ENCODE data around the gene RETREG3.

The RETREG3 gene, protein sequence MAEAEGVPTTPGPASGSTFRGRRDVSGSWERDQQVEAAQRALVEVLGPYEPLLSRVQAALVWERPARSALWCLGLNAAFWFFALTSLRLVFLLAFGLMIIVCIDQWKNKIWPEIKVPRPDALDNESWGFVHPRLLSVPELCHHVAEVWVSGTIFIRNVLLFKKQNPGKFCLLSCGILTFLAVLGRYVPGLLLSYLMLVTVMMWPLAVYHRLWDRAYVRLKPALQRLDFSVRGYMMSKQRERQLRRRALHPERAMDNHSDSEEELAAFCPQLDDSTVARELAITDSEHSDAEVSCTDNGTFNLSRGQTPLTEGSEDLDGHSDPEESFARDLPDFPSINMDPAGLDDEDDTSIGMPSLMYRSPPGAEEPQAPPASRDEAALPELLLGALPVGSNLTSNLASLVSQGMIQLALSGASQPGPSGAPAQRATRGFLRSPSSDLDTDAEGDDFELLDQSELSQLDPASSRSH

GRCh38 chr17:42609182-42609813 lies at the start of gene RETREG3, which contains the start of gene TUBG1:
Gene RETREG3, minus strand, starts transcription at chr17:42609374. Its CDS starts 50 bp downstream, at chr17:42609324.
Gene TUBG1, plus strand, starts transcription at chr17:42609683. Its CDS starts 55 bp downstream, at chr17:42609738.
- TF ChIP-seq GATA1 (IDR thresholded peaks at IDR 0.05; ENCODE audit: low read depth, low read length): no peak
- TF ChIP-seq POLR2A (IDR thresholded peaks at IDR 0.05; ENCODE audit: low read length): peak; percentile 100
- DNase-seq: peak; percentile 99 to 100

DNA sequence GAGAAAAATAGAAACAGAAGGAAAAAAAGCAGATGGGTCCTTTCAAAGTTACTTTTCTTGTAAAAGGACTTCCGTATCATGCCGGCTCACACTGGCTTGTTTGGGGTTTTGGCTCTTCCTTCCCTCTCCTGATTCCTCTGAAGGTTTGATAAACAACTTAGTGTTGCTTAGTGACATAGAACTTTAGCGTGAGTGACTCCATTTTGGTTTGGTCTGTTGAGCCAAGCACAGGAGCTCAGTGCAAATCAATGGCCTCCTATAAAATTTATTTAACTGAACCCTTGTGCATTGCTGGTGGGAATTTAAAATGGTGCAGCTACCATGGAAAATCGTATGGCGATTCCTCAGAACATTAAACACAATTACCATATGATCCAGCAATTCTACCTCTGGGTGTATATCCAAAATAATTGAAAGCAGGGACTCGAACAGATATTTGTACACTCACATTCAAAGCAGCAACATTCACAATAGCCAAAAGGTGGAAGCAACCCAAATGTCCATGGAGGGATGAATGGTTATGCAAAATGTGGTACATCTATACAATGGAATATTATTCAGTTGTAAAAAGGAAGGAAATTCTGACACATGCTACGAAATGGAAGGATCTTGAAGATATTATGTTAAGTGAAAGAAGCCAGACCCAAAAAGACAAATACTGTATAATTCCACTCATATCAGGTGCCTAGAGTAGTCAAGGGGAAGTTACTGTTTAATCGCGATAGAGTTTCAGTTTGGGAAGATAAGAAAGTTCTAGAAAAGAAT lies 48.8 kb upstream of the RETREG3 start:
- TF ChIP-seq POLR2A (IDR thresholded peaks at IDR 0.05; ENCODE audit: low read length): no peak
- DNase-seq: no peak

- no peak for TF ChIP-seq GATA1 (IDR thresholded peaks at IDR 0.05; ENCODE audit: low read depth, low read length)
- TF ChIP-seq POLR2A (IDR thresholded peaks at IDR 0.05; ENCODE audit: low read length): no peak
- DNase-seq: no peak
Observed at GRCh38 chr17:42655528-42655927, 46.4 kb upstream of the RETREG3 start.

DNA sequence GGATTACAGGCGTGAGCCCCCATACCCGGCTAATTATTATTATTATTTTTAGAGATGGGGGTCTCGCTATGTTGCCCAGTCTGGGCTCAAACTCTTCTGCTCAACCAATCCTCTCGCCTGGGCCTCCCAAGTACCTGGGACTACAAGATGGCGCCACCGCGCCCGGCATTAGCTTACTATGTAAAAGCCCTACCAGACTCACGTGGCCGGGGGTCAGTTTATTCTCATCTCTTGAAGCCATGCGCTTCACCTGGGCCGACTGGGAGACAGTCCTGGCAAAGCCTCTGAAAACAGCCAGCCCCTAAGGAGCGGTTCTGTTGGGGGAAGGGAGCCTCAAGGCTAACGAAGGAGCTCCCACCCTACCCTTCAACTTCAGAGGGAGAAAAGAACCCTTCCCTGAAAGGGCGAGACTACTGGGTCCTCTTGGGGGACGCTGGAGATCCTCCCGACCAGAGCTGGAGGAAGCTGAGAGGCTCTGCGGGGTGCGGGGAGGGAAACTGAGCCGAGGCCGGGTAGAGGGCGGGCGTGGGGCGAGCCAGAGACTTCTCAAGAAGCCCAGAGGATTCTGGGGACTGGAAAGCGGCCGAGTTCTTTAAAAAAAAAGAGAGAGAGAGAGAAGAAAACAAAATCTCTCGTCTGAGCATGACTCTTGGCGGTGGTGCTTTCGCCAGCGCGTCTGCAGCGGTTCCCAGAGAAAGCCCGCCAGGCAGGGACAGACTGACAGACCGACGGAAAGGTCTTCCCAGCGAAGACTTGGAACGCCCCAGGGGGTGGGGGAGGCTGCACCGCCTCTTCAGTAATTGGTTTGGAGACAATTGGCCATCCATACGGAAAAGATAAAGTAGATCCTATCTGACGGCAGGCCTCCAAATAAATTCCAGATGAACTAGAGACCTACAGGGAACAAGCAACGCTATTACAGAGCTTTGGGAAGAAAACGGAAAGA lies 44.3 kb upstream of the RETREG3 start:
- peak; percentile 45 to 52 for DNase-seq
- TF ChIP-seq GATA1 (IDR thresholded peaks at IDR 0.05; ENCODE audit: low read depth, low read length): no peak
- no peak for TF ChIP-seq POLR2A (IDR thresholded peaks at IDR 0.05; ENCODE audit: low read length)

DNA sequence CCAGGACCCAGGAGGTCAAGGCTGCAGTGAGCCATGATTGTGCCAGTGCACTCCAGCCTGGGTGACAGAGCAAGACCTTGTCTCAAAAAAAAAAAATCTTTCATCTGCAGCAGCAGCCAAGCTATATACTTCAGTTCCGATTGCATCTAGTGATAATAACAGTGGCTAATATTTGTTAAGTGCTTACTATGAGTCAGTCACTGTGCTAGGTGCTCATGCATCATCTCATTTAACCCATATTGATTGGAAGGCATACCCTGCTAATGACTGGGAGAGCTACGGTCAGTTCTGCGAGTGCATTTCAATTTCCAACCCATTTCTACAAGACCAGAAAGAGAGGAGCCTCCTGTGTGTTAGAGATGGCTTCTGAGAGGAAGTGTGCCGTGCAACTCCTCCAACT lies 42.2 kb upstream of the RETREG3 start:
- DNase-seq: no peak
- TF ChIP-seq GATA1 (IDR thresholded peaks at IDR 0.05; ENCODE audit: low read depth, low read length): no peak
- TF ChIP-seq POLR2A (IDR thresholded peaks at IDR 0.05; ENCODE audit: low read length): no peak

GRCh38 chr17:42647778-42648177 lies 38.6 kb upstream of the RETREG3 start:
- DNase-seq: no peak

DNA sequence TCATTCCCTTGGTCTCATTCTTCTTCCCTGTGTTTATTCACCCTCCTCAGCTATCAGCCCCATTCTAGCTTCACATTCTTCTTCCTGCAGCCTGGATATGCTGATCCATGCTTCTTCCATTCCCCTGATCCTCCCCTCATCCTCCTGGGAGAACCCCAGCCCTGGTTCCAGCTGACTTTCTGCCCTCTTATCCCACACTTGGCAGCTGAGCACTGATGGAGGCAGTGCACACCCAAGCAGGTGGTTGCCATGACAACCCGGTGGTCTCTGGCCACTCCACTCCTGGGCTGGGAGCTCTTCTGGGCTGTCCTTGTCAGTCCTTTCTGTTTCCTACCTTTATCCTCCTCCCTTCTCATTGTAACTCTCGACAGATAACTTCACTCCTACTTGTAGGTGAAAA lies 33.2 kb upstream of the RETREG3 start:
- TF ChIP-seq POLR2A (IDR thresholded peaks at IDR 0.05; ENCODE audit: low read length): no peak
- TF ChIP-seq GATA1 (IDR thresholded peaks at IDR 0.05; ENCODE audit: low read depth, low read length): no peak
- DNase-seq: no peak

More at GRCh38 chr17:42647778-42648177, 38.6 kb upstream of the RETREG3 start:
- TF ChIP-seq GATA1 (IDR thresholded peaks at IDR 0.05; ENCODE audit: low read depth, low read length) (no peak), POLR2A (IDR thresholded peaks at IDR 0.05; ENCODE audit: low read length) (no peak)

DNA sequence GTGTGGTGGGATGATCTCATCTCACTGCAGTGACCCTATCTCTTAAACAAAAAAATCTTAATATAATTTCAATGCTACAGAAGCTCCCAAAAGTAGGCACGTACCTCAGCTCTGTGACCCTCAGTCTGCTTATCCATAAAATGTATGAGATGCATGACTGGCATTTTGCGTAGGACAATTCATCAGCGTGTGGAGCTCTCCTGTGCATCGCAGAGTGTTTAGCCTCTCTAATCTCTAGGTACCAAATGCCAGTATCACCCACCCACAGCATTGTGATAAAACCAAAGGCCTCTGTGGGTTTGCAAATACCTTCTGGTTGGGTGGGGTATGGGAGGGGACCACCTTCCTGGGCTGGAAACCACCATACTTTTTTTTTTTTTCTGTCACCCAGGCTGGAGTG lies 30.9 kb upstream of the RETREG3 start:
- DNase-seq: peak; percentile 86 to 97
- TF ChIP-seq GATA1 (IDR thresholded peaks at IDR 0.05; ENCODE audit: low read depth, low read length) (peak; percentile 38), POLR2A (IDR thresholded peaks at IDR 0.05; ENCODE audit: low read length) (peak; percentile 67)

DNA sequence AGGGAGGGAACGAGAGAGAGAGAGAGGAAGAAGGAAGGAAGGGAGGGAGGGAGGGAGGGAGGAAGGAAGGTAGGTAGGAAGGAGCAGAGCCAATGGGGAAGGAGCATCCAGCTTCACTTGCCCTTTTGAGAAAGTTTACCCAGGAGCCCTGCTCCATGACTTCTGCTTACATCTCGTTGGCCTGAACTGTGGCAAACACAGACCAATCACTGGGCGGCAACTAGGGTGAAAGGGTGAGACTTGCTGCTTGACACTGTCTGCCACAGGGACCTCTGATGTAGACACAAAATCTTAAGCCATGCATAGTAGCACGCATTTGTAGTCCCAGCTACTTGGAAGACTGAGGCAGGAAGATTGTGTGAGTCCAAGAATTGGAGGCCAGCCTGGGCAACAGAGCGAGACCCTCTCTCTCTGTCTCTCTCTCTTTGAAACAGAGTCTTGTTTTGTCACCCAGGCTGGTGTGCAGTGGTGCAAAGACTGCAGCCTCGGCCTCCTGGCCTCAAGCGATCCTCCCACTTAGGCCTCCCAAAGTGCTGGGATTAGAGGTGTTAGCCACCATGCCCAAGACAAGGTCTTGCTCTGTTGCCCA lies 30.4 kb upstream of the RETREG3 start:
- DNase-seq: peak in 1 of 2 experiments; percentile 38
- TF ChIP-seq POLR2A (IDR thresholded peaks at IDR 0.05; ENCODE audit: low read length) (no peak), GATA1 (IDR thresholded peaks at IDR 0.05; ENCODE audit: low read depth, low read length) (no peak)

DNA sequence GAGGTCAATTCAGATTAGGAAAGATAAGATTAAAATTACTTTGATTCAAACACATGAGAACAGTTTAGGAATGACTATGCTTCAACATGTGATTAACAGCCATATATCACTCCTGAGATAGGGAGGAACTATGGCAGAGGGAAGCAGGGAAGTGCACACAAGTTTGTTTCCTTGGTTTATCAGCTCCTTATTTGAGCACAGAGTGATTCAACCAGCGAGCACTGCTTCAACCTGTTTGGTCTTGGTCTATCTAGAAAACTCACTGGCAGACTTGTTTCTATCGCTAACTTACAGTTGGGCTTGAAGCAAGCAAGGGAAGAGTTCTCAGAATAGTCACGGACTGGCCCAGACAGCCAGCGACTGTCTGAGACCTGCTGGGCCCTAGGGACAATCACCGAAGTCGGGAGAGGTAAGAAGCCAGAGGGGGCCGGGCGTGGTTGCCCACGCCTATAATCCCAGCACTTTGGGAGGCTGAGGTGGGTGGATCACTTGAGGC lies 23.8 kb upstream of the RETREG3 start:
- DNase-seq: peak; percentile 70 to 86
- peak; percentile 82 for TF ChIP-seq POLR2A (IDR thresholded peaks at IDR 0.05; ENCODE audit: low read length)
- TF ChIP-seq GATA1 (IDR thresholded peaks at IDR 0.05; ENCODE audit: low read depth, low read length): no peak

- TF ChIP-seq POLR2A (IDR thresholded peaks at IDR 0.05; ENCODE audit: low read length): peak; percentile 60
- TF ChIP-seq GATA1 (IDR thresholded peaks at IDR 0.05; ENCODE audit: low read depth, low read length): peak; percentile 80
- peak; percentile 88 to 96 for DNase-seq
Observed at GRCh38 chr17:42629411-42630009, 20.3 kb upstream of the RETREG3 start.

- DNase-seq: peak in 1 of 2 experiments; percentile 32
Observed at GRCh38 chr17:42627032-42627764, 18.0 kb upstream of the RETREG3 start.

Measured in erythroblast (primary cell).